ENCODE results near the gene SLC9C1.

SLC9C1 gene

DNA sequence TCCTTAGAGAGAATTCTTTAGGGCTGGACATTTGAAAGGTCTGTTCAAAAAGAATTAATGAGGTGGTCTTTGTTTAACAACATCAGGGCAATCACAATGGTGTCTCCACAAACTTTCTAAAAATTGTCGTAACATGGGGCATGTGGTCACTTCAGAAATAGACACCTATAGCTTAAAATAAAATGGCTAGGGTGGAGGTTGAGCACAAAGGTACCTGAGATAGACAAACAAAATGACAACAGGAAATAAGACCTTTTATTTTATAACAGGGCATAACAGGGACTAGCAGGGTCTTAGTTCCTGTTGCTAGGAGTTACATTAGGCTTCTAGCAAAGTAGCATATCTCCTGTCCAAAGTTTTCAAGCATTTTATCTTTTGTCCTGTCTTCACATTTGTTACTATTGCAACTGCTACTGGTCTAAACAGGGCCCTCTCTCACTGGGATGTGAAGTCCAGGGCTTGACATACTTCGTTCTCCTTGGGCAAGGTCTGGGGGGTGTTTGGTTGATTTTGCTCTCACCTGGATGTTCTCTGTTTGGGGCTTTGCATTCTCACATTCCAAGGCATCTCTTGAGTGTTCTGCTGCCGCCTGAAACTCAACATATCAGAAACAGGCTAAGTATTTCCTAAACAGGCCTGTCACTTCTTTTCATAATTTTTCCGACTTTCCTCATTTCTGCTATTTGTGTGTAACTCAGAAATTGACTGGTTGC is 163.9 kb downstream of the SLC9C1 start:
- DNase-seq, result no peak

DNA sequence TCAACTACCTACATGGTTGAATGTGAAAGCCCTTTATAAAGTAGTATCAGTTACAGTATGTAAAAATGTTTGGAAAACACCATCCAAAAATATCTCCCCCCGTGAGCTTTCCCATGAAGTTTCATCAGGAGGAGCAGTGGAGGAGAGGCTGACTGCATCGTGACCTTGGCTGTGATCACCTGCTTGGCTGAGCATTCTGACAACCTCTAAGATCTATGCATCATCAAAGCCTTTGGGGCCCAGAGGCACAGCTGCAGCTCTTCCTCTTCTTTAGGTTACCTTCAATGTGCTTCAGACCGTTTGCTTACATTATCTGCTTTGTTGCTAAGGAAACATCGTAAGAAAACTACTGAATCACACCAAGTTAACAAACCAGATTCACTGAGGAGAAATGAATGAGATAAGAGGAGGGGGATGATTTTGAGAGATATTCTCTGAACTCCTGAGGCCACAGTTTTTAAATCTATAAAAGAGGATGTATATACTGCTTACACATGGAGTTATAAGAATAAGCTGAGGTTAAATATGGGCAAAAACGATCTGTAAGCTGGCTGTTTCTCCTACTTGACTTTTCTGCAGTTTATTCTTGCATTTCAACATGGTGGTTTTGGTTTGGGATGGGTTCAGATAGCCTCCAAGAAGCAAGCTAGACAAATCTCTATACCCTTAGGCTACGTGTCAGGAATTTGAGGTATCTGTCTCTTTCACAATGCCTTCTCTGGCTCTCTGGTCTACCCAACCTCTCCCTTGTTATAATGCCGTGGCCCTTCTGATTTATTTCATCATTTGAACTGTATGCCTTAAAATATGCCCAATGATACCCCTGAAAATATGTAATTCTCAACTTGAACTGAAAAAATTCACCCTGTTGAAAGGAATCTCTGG is 164.9 kb downstream of the SLC9C1 start:
- DNase-seq, result no peak

DNA sequence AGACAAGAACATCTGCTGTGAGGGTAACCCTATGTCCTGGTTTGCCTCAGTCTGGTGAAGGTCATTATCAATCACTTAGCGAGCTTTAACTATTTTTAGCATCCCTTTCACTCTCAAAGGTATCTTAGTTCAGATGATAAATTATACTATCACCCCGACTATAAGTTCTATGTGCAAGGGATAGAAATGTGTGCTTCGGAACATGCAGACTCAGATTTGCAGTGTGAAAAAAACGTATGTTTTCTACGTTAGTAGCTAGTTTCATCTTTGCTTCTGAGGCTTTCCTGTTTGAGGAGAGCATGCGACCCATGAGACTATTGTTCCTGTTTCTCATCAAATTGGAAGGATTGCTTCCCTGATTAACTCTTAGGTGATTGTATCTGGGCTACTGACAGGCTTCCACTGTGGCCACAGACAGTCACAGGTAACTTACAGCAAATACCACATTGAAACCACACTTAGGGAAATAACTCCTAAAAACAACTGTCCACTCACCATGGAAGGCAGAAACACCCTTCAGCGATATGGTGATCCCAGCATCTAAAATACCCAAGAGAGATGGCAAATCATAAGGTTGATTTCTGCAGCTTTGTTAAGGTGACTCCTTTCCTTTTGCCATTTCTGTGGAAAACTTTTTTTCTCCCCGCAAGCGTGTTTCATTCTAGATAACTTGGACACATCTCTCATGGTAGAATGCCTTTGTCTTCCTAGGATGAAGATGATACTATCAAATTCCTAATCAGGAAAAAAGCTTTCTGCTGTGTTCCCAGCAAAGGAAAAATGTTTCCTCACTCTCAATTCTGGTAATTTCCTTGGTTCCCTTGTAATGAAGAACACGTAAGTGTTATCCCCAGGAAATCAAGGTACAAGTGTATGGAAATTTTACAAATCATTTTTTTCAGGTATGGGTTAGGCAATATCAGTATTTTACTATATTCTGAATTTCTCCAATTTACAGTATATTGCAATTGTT is 166.2 kb downstream of the SLC9C1 start:
- no peak for DNase-seq

- DNase-seq, result no peak
These were observed 167.5 kb downstream of the SLC9C1 start for GRCh38 chr3:112126511-112126911.

- no peak for DNase-seq
These were observed 169.0 kb downstream of the SLC9C1 start for GRCh38 chr3:112124907-112125607.

DNA sequence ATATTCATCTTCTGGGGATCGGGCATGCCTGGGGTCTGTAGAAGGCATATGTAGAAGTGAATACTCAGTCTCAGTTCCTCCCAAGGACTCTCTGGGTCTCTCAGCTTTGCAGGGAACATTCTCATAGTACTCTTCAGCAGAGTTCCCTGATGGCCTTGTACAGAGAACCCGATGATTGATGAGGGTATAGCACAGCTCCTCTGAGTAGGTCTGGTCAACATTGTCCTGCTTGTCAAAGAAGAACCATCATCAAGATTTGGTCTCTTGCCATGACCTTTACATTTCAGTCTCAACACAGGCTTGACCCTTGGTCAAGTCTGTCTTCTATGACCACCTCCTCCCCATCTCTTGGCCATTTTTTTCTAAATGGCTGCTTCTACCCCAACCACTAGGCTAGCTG is 170.5 kb downstream of the SLC9C1 start:
- DNase-seq, result no peak

DNA sequence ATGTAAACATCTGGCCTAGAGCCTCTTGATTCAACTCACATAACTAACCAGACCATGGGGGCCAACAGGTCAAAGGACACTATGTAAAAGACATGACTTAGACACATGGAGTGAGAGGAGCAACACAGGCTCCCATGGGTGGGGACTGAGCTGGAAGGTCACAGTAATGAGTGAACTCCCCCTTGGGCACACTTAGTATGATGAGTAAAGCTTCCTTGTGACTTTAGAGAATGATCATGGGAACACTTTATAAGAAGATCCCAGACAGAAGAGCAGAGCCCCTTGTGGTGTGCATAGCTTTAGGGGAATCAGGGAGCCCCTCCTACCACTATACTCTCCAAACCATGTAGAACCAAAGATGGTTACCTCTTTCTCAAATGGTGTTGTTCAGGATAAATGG is 171.1 kb downstream of the SLC9C1 start:
- DNase-seq, result no peak

- no peak for DNase-seq
These were observed 172.2 kb downstream of the SLC9C1 start for GRCh38 chr3:112121577-112122547.

DNA sequence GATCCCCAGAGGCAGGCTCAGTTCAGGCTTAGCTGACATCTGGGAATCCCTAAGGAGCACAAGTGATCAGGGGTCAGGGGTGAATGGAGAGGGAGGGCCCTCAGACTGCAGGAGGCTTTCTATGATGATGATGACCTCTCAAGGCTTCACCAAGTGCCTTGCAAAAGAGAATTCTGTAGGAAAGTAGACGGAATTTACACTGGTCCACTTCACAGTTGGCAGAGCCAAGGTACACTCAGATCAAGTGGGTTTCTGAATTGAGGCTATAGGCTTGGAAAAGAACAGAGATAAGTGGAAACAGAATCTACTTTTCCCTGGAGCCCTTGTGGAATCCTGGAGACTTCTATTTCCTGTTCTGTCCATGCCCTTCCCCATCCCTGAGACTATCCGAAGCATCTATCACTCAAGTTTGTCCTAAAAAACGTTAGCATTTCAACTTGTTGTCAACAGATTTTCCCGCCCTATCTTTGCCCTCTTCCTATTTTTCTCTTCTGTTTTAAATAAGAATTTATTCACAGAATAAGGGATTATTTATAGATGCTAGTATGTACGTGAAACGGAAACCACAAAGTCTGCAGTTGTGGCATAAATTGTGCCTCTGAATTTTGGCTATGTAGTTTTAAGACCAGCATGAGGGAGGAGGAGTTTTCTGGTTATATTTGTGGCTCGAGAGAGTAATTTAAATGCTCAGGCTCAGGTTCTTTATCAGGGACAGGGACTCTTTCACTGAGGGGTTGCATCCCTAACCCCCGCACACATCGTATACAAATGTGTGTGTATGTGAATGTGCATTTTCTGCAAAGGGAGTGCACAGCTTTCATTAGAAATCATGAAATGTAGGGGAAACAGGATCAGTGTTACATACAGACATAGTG is 173.8 kb downstream of the SLC9C1 start:
- no peak for DNase-seq

DNA sequence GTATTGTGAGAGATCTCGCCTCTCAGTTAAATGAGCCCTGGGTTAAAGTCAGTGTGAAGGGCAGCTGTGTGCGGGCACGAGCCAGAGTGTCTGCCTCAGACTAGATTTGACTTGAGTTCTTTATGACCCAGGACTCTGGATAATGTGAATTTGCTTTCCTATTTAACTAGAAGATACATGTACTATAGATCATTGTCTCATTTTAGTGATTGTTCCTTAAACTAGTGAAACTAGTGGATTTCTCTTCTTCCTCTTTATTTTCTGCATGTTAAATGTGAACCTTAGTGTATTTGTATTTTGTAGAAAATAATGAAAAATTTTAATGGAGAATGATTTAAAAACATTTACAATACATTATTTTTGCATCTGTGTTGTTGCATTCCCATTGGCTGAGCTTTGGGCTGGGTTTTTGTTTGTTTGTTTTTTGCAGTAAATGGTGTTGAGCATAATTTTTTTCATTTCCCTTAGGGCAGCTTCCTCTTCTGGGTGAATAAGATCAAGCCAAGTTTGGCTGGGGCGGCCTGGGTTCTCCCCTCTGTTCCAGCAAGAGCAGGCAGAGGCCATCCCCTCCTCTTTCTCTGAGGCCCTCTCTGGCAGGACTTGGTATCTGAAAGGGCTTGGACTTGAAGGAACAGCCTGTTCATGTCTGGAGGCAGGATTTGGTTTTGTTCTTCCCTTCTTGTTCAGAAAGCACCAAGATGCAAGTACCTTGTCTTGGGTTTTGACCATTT is 176.0 kb downstream of the SLC9C1 start:
- DNase-seq, result no peak

- no peak for DNase-seq
These were observed 176.6 kb downstream of the SLC9C1 start for GRCh38 chr3:112117415-112117814.

GRCh38 chr3:112116748-112117186 is 177.2 kb downstream of the SLC9C1 start:
- DNase-seq, result no peak

GRCh38 chr3:112115806-112116383 is 178.1 kb downstream of the SLC9C1 start:
- no peak for DNase-seq

GRCh38 chr3:112115161-112115739 is 178.8 kb downstream of the SLC9C1 start:
- no peak for DNase-seq

DNA sequence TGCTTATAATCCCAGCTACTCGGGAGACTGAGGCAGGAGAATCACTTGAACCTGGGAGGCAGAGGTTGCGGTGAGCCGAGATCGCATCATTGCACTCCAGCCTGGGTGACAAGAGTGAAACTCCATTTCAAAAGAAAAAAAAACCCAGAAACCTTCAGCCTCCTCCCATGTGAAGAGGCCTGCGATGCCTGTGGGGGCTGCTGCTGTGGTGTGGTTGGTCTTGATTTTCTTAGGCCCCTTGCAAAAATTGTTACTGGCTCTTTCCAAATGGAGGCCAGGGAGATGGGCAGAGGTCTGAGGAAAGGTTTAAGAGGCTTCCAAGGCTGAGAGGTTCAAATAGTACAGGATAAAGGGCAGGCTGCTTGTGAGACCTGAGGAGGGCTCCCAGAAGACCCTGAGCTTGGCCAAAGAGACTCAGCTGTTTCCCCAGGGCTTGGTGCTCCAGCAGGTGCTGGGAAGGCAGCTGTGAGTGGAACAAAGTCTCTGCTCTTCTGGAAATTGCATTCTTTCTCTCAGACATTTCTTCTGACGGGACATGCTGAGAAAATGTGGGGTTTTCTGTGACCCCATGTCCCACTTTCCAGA is 179.3 kb downstream of the SLC9C1 start:
- no peak for DNase-seq

DNA sequence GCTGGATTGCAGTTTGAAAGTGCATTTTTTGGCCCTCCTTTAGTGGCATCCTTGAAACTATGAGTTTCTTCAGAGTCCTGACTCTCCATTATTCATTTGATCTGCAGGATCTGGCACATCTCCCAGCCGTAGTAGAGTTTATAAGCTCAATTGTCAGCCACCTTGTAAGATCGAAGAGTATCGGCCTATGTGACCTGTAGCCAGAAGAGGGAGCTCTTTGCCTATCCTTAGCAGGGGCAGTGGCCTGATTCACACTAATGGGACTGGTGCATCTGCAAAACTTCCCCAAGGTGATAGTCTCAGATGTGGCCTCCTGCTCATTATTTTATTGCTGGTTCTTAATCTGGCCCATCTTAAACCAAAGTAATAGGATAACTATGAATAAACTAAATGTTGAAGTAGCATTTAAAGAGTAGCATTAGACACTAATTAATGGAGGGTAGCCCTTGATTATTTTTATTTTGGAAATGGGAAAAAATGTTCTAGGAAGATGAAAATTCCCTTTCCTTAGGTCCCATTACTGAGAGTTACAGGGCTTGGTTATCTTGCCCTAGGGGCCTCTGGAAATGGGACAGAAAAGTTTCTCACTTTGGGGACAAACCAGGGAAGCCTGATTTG is 182.1 kb downstream of the SLC9C1 start:
- no peak for DNase-seq

GRCh38 chr3:112109322-112109721 is 184.7 kb downstream of the SLC9C1 start:
- DNase-seq, result no peak

DNA sequence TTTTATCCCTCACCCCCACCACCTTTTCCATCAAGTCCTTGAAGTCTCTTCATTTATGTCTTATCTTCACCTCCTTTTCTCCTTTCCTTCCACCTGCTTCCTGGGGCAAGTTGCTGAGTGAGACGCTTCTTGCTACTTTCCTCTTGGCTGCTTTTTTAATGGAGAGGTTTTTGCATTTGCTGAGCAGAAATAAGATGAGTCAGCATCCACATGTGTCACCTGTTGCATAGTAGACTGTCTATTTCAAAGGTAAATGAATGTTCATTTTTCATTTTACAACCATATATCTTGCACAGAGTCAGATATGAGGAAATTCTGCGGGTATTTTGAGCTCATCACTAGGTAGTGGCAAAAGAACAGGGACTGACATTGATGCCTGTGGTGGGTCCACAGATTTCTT is 189.2 kb downstream of the SLC9C1 start:
- DNase-seq, result no peak
